ENCODE measurements around the gene CCNJL.

Gene CCNJL

DNA sequence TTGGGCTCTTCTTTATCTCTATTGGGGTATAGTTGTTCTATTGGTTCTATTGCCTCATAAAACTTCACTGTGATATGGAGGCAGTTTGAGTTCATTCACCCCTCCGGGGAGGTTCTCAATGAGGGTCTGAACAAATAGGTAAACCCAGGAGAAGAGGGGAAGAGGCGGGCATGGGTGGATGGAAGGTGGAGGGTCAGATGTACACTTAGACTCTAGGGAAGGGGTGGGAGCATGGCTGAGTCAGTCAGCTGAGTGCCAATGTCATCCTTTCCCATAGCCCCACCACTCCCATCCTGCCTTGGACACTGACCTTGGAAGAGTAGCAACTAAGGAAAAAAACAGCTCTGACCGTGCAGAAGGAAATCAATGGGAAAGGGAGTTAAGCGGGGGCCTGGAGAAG, 93.0 kb downstream of the CCNJL start:
- DNase-seq, result no peak

DNA sequence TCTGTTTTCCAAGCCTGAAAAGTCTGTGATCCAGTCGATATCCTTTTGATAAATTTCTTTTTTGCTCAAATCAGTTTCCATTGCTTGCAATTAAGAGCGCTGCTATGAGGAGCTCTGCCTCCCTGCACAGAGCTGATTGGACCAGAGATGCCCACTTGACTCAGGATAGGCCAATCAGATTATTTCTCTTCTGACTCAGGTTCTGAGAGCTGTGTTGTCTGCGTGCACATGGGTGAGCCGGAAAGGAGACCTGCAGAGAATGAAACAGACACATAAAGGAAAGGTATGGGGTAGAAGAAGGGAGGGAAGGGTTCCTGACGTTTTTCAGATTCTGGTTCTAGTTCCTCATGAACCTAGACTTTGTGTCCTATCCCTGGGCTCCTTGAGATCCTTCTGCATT, 98.8 kb downstream of the CCNJL start:
- no peak for DNase-seq

DNA sequence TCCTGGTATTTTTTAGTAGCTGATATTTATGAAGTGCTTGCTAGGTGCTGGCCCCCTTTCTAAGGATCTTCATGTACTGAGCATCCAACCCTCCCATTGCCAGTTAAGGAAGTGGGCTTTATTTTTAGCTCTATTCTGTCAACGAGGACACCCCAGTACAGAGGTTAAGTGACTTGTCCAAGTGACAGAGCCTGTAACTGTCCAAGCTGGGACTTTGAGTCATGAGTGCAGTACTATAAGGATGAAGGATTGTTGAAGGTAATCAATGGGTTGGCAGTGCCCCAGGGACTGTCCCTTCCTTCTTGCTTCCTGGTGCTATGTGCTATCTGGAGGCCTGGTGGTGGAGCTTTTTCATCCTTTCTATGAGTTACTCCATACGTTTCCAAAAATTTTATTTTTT, 101.0 kb downstream of the CCNJL start:
- no peak for DNase-seq

DNA sequence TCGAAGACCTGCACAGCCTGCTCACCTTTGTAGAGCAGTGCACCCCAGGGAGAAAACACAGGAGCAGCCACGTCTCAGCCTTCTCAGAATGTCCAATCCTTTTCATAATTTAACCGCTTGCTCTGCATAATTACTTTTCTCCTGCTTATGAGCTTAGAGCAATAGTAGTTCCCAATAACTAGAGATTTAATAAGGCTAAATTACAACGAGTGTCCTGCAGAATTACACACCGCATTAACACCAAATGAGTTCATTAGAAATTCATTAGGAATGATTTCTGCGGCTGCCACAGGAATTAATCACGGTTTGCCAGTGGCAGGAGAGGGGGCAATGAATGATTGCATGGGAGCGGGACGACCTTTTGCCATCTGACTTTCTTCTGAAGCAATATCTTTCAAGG, 101.8 kb downstream of the CCNJL start:
- DNase-seq, result no peak

DNA sequence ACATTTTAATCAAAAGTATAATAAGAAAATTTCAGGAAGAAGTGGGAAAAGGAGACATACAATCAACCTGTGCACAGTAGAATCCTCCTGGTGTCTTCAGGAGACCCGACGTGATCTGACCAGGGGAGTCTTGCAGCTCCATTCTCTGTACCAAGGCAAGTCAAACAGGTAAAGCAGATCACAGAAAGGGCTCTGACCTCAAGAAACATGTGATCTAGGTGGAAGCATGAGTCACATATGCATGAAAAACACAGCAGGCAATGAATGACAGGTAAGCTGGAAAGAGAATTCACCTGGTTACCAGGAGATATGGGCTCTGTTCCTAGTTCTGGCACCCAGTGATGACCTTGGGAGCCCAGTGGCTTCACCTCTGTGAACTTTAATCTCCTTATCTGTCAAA, 102.4 kb downstream of the CCNJL start:
- no peak for DNase-seq

DNA sequence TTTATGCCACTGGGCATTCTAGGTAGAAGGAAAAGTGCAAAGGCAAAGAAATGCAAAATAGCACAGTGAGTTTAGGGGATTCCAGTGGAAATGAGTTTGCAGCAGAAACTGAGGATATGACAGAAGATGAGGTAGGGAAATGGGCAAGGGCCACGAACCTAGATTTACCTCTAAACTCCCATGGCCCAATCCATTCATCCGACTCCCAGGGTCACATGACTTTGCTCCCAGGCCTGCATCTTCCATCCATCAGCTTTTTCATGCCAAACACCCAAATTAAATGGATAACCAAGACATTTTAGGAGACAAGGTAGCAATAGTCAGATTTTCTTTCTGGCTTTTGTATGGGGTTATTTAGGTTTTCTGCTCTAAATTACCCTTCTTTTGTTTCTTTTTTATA, 105.3 kb downstream of the CCNJL start:
- DNase-seq, result no peak

Data from fibroblast of skin of scalp (primary cell).